ENCODE measurements around the gene MMP20.

Gene MMP20

GRCh38 chr11:102591160-102591718 is 33.9 kb downstream of the MMP20 start:
- DNase-seq = no peak

GRCh38 chr11:102590276-102591049 is 34.7 kb downstream of the MMP20 start:
- peak; percentile 76 for DNase-seq

DNA sequence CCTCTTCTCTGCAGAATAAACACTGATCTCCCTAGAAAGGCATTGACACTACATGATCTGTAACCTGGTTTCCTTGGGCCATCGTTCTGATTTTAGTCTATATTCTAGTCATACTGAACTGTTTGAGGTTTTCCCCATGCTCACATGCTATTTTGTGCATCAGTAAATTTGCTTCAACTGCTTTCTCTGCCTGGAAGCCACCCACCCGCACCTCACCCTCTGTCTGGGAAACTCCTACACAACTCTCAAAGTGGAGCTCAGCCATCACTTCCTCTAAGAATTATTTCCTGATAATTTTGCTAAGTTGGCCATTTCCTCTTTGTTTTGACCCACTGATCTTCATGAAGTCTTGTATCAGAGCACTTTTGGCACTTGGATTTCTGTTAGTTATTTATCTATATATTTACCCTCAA is 36.1 kb downstream of the MMP20 start:
- peak; percentile 92 for DNase-seq

DNA sequence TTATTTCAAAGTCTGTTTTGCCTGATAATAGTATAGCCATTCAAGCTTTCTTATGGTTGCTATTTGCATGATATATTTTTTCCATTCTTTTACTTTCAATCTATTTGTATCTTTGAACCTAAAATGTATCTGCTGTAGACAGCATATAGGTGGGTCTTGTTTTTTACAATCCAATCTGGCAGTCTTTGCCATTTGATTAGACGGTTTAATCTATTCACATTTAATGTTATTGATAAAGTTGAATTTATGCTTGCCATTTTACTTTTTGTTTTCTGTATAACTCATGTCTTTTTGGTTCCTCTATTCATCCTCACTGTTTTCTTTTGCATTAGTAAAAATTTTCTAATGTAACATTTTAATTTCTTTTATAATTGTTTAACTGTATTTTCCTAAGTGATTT is 37.4 kb downstream of the MMP20 start:
- no peak for DNase-seq

GRCh38 chr11:102583141-102583873 is 41.8 kb downstream of the MMP20 start:
- peak; percentile 83 for DNase-seq

DNA sequence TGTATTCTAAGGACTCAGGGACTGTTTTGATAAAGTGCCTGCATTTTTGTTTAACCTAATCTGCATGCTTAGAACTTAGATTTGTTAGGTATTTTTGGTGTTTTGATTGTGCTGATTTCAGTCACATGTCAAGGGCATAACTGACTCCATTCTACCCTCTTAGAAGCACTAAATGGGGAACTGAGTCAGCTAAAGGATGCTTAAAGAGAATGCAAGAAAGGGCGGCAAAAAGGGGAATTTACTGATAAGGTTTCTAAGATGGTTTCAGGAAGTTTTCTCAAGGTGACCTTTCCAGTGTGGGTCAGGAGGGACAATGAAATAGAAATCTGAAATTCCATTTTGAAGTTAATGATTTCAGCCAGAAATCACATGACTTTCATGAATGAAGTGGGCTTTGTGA is 43.0 kb downstream of the MMP20 start:
- peak; percentile 70 for DNase-seq

- no peak for DNase-seq
These were observed 44.1 kb downstream of the MMP20 start for GRCh38 chr11:102581066-102581465.

DNA sequence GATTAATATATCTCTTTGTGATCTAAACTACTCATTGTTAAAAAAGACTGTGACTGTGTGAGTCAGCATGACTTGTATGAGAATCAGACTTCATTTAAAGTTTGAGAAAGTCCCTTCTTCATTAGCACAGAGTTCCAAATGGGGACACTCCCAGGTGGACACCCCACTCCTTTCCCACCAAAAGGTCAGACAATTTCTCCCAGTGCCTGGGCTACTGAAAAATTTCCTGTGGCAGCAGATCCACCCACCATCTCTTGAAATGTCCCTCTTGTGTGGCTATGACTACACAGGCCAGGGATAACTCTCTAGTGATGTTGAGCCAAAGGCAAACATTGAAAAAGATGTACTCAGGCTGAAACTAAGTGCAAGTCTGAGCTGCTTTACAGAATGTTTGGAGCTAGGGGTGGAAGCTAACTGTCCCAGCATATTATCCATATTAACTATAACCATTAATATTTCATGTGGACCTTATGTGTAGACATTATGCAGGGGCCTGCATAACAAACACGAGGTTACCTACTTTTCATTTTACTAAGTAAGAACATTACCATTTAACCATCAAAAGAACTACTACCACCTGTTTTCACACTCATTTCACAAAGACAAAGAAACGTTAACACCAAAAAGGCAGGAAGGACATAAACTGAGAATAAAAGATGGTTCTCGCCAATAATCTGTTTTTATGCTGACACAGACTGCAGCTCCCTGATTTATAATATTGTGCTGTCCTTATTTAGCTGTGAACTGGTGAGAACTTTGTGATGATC is 44.8 kb downstream of the MMP20 start:
- DNase-seq = peak; percentile 89

GRCh38 chr11:102577723-102578122 is 47.4 kb downstream of the MMP20 start:
- DNase-seq = no peak

GRCh38 chr11:102577182-102577581 is 48.0 kb downstream of the MMP20 start:
- peak; percentile 84 for DNase-seq

GRCh38 chr11:102576350-102576749 is 48.8 kb downstream of the MMP20 start:
- no peak for DNase-seq

DNA sequence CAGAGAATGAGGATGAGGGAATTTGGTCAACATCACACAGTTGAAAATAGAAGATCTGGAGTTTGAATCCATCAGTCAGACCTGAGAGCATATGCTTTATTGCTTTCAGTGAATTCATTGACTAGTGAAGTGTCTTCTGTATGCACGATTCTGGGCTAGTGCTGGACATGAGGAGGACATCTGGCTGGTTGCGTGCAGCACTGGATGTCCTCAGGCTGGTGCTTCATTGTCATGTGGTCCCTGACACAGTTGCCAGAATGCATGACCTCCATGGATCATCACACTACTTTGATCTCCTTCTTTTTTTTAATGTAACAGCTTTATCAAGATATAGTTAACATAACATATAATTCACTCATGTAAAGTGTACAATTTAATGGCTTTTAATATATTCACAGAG is 50.1 kb downstream of the MMP20 start:
- no peak for DNase-seq

GRCh38 chr11:102573851-102574250 is 51.3 kb downstream of the MMP20 start:
- no peak for DNase-seq

- no peak for DNase-seq
These were observed 52.4 kb downstream of the MMP20 start for GRCh38 chr11:102572554-102573220.

- DNase-seq = no peak
These were observed 56.3 kb downstream of the MMP20 start for GRCh38 chr11:102568851-102569250.

DNA sequence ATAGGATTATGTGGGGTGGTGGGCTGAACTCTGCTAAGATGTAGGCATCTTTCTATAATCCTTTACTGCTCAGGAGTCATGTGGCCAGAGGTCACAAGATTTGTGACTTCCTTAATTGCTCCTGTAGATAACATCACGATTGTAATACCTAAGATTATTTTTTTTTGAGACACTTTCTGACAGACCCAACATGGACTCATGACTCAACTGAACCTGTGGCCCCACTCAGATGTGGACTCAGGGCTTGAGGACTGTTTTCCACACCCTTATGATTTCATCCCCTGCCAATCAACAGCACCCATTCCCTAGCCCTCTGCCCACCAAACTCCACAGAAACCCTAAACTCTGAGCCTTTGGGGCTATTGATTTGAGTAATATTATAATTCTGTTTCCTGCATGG is 59.0 kb downstream of the MMP20 start:
- no peak for DNase-seq

- peak; percentile 67 for DNase-seq
These were observed 61.0 kb downstream of the MMP20 start for GRCh38 chr11:102564110-102564509.

DNA sequence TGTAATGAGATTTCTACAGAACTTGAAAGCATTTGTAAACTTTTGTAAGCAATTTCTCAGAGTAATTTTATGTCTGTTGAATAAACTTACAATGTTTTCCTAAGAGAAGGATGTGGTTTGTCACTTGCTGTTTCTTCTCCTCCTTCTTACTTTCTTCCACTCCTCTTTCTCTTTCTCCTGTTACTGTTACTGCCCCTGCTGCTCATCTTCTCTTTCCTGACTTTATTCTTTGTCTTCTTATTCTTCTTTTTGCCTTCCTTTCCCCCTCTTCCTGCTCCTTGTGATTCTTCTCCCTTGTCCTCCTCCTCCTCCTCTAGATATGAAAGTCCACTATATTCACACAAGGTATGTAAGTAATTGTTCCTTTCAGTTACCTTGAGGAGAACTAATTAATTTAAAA is 63.5 kb downstream of the MMP20 start:
- DNase-seq = no peak

DNA sequence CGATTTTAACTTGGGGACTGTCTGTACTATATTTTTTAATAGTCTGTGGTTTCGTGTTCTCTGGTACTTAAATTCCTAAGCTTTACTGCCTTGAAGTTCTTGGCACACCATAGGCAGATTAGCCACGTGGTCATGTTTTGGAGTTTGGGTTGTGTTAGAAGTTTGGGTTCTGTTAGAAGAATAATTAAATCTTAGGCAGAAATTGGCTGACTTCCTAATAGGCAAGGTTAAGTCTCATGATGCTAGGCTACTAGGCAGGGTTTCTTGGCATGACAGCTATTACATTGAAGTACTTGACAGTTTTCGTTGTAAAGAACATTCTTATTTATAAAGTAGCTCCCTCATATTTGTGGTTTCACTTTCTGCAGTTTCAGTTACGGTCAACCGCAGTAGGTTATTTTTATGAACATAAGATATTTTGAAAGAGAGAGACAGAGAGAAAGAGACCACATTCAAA is 64.5 kb downstream of the MMP20 start:
- peak; percentile 61 for DNase-seq

DNA sequence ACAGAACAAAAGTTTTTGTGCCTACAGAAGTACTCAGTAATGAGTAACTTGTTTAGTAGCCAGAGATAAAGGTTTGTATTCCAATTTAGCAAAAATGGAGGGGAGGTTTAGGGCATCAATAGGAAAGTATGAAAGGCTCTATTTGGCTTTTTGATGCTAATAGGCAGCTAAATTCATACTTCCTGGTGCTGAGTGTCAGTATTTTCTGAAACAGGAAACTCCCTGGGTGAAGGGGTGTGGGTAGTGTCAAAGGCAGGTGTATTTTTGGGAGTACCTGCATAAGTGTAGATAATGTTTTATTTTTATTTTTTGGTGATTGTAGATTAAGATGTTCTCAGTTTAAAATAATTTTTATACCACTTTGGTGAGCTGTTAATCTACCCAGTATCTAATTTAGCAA is 65.3 kb downstream of the MMP20 start:
- DNase-seq = no peak

- DNase-seq = no peak
These were observed 70.0 kb downstream of the MMP20 start for GRCh38 chr11:102555091-102555490.

- no peak for DNase-seq
These were observed 71.3 kb downstream of the MMP20 start for GRCh38 chr11:102553835-102554282.
